ENCODE measurements around the gene ANKK1.

DNA sequence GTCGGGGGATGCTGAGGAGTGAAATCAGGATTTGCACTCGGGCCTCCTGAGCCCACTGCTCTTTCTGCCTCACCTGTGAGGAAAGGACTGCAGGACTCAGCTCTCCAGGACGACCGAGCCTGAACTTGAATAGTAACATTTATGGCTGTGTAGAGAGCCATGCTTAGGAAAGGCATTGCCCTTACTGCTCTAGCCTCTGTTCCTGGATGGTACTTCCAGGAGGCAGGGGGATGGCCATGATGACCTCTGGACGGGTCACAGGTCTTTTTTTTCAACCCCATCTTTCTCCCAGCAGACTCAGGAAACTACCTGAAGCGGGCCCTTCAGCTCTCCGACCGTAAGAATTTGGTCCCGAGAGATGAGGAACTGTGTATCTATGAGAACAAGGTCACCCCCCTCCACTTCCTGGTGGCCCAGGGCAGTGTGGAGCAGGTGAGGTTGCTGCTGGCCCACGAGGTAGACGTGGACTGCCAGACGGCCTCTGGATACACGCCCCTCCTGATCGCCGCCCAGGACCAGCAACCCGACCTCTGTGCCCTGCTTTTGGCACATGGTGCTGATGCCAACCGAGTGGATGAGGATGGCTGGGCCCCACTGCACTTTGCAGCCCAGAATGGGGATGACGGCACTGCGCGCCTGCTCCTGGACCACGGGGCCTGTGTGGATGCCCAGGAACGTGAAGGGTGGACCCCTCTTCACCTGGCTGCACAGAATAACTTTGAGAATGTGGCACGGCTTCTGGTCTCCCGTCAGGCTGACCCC is 11.3 kb downstream of the ANKK1 start:
- TF ChIP-seq ZKSCAN1 (IDR thresholded peaks at IDR 0.05; ENCODE audit: low read depth, low read length), result no peak
- no peak for TF ChIP-seq PCBP1 (IDR thresholded peaks at IDR 0.05; ENCODE audit: low read depth, low read length, poor library complexity, severe bottlenecking)
- TF ChIP-seq ZNF766 (CRISPR knock-in tag; conservative IDR thresholded peaks at IDR 0.05), result no peak
- TF ChIP-seq ELF1 (tag; IDR thresholded peaks at IDR 0.05), result no peak
- TF ChIP-seq, protein P1, sequence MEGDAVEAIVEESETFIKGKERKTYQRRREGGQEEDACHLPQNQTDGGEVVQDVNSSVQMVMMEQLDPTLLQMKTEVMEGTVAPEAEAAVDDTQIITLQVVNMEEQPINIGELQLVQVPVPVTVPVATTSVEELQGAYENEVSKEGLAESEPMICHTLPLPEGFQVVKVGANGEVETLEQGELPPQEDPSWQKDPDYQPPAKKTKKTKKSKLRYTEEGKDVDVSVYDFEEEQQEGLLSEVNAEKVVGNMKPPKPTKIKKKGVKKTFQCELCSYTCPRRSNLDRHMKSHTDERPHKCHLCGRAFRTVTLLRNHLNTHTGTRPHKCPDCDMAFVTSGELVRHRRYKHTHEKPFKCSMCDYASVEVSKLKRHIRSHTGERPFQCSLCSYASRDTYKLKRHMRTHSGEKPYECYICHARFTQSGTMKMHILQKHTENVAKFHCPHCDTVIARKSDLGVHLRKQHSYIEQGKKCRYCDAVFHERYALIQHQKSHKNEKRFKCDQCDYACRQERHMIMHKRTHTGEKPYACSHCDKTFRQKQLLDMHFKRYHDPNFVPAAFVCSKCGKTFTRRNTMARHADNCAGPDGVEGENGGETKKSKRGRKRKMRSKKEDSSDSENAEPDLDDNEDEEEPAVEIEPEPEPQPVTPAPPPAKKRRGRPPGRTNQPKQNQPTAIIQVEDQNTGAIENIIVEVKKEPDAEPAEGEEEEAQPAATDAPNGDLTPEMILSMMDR (IDR thresholded peaks at IDR 0.05 in 2 of 3, conservative IDR thresholded peaks at IDR 0.05 in 1 of 3; ENCODE audit: insufficient read depth in 2 of 3, low read depth in 1 of 3, low read length in 3 of 3), result no peak
- TF ChIP-seq RAD51 (IDR thresholded peaks at IDR 0.05; ENCODE audit: borderline replicate concordance, low read depth), result no peak
- no peak for TF ChIP-seq KDM1A (IDR thresholded peaks at IDR 0.05)
- TF ChIP-seq TRIM24 (IDR thresholded peaks at IDR 0.05), result no peak
- TF ChIP-seq CCNT2 (IDR thresholded peaks at IDR 0.05; ENCODE audit: borderline replicate concordance, extremely low read depth, insufficient read length, low read depth, low read length), result no peak
